GM18505 (cell line): ENCODE results near the gene CLPSL2.
"Not testable (repeated sequence)": the region's sequence is repeated elsewhere in the genome, so short reads cannot be mapped to it uniquely, and the experiment has no call there.

Experiments
- ATAC-seq: cut with Tn5 transposase; IDR thresholded peaks from one replicate; pipeline ENCODE4 v1.9.1; 2021; ENCODE audit not compliant: unreplicated experiment
- POLR2A ChIP-seq: IDR thresholded peaks from 4 replicates; pipeline ENCODE4 v1.6.1; 2011; ENCODE audit warnings: borderline replicate concordance; ENCODE audit not compliant: insufficient read depth, insufficient read length; ENCODE audit errors: extremely low read depth

CLPSL2 gene

DNA sequence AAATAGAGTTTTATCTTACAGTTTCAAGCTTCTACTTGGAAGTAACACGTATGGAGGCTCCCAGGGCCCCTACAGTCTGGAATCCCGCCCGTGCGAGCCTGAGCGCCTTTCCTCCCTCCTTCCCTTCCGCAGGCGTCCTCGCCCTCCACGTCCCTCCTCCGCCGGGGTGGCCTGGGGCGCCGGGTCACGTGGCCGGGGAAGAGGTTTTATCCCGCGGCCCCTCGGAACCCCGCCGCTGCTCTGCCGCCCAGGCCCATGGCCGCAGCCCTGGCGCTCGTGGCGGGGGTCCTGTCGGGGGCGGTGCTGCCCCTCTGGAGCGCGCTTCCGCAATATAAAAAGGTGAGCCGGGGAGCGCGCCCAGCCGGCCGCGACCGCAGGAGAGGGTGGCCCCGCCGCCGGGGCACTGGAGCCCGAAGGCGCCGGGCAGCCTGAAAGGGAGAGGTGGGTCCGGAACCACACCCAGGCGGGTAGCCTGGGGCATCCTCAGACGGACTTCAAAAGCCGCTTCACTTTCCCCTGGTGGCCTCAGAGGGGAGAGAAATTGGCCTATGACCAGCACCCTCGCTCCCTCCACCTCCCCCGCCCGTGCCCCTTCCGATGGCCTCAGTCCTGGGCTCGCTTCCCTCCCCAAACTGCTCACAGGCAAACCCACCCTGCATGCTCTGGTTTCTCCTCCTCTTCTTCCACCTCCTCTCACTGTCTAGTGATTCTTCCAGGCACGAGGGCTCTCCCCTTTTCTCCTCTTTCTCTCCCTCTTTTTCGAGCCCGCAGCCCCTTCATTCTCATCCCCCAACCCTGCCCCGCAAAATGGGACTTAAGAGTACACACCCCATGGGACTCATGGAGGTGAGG lies at the start of gene CLPSL2:
Gene CLPSL2 (plus strand): TSS at position 235 of the 852 bp plus-strand sequence. CDS start 21 bp downstream, at position 256.
- ATAC-seq = no peak
- TF ChIP-seq POLR2A = no peak

DNA sequence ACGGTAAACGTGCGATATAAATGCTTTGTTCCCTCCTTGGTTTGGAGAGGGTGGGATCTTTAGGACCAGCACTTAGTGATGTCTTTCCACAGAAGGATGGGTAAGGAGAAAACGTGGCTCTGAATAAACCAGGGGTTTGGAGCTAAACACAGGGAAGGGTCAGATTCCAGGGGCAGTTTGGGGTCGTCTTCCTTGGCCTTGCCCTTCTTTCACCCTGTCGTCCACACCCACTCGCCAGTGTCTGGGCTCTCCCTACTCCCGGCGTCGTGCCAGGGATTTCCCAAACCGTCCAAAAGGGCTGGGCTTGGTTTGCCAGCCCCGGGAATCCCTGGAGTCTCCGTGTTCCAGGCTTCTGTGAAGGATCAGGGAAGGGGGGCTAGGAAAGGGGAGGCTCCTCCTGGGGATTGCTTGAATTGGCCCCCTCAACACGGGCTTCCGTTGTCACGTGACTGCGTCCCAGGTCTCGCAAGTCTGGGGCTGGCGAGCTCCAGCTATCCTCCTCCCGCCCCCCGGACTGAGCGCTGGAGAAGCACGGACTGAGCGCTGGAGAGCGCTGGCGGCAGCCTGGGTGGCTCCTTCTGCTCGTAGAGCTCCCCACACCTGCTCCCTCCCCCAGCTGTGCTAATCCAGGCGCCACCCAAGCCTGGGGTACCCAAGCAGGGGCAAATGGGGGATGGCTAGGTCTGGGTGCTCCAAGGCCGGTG lies 49.0 kb upstream of the CLPSL2 start:
- TF ChIP-seq POLR2A = no peak
- ATAC-seq = peak; percentile 6

GRCh38 chr6:35727935-35728682 lies 48.3 kb upstream of the CLPSL2 start:
- ATAC-seq = peak; percentile 45

DNA sequence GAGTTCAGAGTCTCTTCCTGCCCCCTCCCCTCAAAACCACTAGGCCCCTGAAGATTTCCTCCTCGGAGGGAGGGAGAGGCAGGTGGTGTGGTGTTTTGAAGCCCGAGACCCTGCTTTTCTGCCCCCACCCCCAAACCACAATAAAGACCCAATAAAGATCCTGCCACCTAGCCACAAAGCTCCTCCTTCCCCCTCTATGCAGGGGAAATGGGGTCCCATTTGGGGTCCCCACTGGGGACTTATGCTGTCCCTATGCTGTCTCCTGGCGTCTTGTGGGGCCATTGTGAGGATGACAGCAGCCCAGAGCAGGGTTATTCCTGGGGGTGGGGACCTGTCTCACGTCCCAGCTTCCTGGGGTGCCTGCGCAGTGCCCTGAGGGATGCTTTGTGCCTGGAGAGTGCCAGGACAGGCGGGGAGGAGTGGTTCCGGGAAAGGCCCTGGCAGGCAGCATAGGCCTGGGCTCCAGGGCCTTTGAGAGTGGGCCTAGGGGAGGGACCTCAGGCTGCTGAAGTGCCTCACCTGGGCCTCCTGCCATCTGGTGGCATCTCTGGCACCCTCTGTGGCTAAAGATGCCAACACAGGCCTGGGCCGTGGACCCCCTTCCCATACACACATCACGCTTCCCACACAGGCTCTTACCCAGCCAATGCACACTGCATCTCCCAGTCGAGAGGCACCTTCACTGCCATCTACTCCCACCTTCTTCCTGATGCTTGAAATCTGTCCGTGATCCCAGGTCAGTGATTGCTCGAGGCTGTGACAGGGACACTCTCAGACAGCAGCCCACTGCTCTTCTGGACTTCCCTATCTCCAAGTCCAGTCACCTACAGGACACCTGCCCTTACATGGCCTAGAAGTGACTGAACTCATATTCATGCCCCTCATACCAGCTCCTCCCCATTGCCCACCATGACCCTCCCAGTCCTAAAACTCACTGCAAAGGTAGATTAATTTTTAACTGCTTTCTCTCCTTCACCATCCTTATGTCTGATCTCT lies 47.4 kb upstream of the CLPSL2 start:
- no peak for TF ChIP-seq POLR2A
- no peak for ATAC-seq

More at GRCh38 chr6:35727935-35728682, 48.3 kb upstream of the CLPSL2 start:
- TF ChIP-seq POLR2A = no peak

- no peak for ATAC-seq
- TF ChIP-seq POLR2A = no peak
Observed at GRCh38 chr6:35729722-35730121, 46.7 kb upstream of the CLPSL2 start.

DNA sequence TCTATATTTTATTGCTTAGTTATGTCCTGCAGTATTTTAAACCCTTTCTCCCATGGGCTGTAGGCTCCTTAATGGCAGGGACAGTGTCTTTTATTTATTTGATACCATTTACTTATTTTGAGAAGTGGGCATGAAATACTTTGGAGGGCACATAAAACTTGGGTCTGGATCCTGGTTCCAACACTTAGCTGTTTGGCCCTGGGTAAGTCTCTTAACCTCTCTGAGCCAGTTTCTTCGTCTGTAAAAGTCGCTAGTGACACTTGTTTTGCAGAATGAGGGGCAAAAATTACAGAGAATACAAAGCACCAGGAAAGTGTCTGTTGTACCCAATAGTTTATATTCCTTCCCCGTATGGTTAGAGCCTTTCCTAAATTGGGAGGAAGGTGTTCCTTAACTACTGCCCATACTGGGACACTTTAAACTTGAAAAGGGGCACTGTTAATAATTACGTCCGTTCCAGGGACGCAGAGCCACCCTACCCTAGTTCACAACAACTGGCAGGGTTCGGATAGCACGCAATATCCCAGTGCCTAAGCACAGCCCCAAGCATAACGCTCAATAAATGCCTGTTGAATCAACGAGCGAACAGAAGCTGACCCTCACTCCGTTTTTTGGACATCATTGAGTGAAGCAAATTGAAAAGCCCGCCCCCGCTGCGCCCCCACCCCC lies 45.5 kb upstream of the CLPSL2 start:
- no peak for ATAC-seq

GRCh38 chr6:35731414-35731735 lies 45.0 kb upstream of the CLPSL2 start:
- ATAC-seq = peak; percentile 39
- peak; percentile 59 for TF ChIP-seq POLR2A

More for the DNA sequence above, 45.5 kb upstream of the CLPSL2 start:
- TF ChIP-seq POLR2A = no peak

- peak; percentile 63 for TF ChIP-seq POLR2A
- peak; percentile 46 for ATAC-seq
Observed at GRCh38 chr6:35731736-35732532, 44.5 kb upstream of the CLPSL2 start.

- ATAC-seq = no peak
Observed at GRCh38 chr6:35733633-35734032, 42.8 kb upstream of the CLPSL2 start.

DNA sequence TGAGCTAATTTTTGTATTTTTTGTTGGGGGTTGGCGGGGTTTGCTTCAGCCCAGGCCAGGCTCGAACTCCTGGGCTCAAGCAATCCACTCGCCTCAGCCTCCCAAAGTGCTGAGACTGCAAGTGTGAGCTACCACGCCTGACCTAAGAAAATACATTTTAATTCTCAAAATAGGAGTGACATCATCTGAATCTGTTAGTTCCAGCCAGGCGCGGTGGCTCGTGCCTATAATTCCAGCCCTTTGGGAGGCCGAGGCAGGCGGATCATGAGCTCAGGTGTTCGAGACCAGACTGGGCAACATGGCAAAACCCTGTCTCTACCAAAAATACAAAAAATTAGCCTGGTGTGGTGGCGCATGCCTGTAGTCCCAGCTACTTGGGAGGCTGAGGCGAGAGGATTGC lies 42.1 kb upstream of the CLPSL2 start:
- not testable (repeated sequence) for ATAC-seq

More at GRCh38 chr6:35733633-35734032, 42.8 kb upstream of the CLPSL2 start:
- no peak for TF ChIP-seq POLR2A

DNA sequence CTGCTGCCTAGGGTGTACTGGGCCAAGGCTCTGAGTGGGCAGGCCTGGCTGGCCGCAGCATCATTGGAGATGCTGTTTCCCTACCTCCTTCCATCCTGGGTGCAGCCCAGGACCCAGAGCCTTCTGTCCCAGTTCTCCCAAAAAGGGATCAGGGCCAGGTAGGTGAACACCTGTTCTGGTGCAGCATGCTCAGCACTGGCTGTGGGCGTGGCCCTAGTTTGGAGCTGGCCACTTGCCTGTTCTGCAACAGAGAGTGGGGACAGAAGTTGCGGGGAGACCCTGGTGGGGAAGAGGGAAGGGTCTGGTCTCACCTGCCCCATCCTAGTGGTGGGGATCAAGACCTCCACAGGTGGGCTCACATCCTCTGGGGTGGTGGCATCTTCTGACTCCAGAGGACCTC lies 40.9 kb upstream of the CLPSL2 start:
- TF ChIP-seq POLR2A = no peak
- ATAC-seq = no peak

DNA sequence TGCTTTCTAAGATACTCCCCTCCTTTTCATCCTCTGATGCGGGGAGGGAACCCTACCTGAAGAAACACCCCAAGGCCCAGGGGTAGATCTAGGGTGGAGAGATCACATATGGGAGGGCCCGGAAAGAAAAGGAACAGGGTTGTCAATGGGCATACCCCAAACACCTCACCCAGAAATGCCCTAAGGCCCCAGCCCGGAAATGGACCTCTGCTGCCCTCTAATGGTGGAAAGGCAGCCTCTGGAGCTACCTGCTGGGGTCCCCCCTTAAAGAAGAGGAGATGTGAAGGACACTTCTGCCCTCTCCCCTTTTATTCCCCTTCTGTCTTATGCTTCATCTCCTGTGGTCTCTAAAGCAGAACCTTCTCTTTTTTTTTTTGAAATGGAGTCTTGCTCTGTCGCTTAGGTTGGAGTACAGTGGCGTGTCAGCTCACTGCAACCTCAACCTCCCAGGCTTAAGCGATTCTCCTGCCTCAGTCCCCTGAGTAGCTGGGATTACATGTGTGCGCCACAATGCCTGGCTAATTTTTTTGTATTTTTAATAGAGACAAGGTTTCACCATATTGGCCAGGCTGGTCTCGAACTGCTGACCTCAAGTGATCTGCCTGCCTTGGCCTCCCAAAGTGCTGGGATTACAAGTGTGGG lies 40.0 kb upstream of the CLPSL2 start:
- no peak for ATAC-seq
- TF ChIP-seq POLR2A = no peak
